ENCODE data around the gene FCRLB. TPM values are rescaled to one million over a fixed set of nuclear protein-coding genes. Genes with fewer than 3 reads are reported as not detected.
"Not testable (repeated sequence)": the region's sequence is repeated elsewhere in the genome, so short reads cannot be mapped to it uniquely, and the experiment has no call there.

FCRLB gene
- 0.45 and 0.82 TPM in 2 replicates for total RNA-seq (ENCODE audit: low replicate concordance)
- long read RNA-seq, partial matches to known transcripts: 0 of 2 reads
- long read RNA-seq, other reads (novel, unspliced or antisense): 1 of 2 reads

DNA sequence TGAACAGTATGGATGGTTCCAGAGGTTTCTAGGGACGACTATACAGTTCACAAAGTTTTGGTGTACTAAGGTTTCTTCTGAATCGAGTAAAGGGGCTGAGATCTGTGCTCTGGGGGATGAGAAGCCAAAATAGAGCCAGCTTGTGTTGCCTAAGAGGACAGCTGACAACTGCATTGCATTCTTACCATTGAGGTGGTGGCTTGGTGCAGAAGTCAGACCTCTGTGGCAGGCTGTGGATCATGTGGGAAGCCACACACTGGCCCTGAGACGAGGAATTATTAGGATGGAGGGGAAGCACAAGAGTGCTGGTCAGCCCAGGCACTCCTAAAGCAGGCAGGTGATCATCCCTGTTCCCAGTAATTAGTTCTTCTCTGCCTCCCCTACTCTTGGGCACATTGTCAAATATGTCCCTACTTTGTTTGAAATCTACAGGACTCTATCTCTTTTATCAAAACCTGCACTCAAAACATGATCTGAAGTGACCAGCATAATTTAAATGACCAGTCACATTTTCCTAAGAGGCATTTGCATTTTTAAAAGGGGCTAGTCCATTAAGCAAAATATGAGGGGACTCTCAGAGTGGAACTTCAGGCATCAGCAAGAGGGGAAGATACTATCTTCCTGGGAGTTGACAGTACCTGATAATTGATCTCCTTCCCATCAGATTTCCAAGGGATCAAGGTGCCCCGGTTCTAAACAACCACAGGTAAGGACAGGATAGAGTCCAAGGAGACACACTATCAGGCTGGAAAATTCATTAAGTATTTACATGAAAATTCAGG is at the start of gene FCRLB:
FCRLB (plus strand) TSS at position 589 of the 782 bp plus-strand sequence. CDS start 1,129 bp downstream, outside the sequence.
- Mint-ChIP-seq H3K27me3 (peaks cover 72% of the 10 kb centered on the region), H3K4me1 (ENCODE audit: unreplicated experiment) (peaks cover 6% of the 10 kb centered on the region), H3K36me3 (no peaks in the 10 kb centered on the region), H3K9me3 (no peaks in the 10 kb centered on the region), H3K27ac (no peak within 1 kb of the TSS), H3K4me3 (no peak within 1 kb of the TSS)
- no peak for TF ChIP-seq CTCF (conservative IDR thresholded peaks at IDR 0.05)
- DNase-seq (ENCODE audit: extremely low spot score, unreplicated experiment): no peak

DNA sequence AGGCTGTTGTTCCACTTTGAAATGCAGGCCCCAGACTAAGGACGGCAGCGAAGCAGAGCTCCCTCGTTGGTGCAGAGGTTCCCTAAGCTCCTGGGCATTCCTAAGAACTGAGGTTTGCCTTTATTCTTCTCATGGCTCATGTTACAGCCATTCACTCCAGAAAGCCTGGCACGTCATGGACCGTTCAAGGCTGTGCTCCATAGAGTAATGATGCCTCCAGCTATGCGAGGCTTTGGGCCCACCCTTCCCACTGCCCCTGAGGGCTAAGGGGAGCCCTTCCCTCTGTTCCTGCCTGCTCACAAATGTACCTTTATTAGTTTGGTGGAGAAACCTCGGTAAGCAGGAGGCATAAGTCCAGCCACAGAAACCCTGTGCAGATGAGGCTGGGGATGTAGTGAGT is 47.9 kb upstream of the FCRLB start:
- H3K4me1 Mint-ChIP-seq (ENCODE audit: unreplicated experiment); H3K27me3 Mint-ChIP-seq; DNase-seq (ENCODE audit: extremely low spot score, unreplicated experiment); H3K36me3 Mint-ChIP-seq; H3K27ac Mint-ChIP-seq; H3K9me3 Mint-ChIP-seq; H3K4me3 Mint-ChIP-seq: not testable (repeated sequence)

DNA sequence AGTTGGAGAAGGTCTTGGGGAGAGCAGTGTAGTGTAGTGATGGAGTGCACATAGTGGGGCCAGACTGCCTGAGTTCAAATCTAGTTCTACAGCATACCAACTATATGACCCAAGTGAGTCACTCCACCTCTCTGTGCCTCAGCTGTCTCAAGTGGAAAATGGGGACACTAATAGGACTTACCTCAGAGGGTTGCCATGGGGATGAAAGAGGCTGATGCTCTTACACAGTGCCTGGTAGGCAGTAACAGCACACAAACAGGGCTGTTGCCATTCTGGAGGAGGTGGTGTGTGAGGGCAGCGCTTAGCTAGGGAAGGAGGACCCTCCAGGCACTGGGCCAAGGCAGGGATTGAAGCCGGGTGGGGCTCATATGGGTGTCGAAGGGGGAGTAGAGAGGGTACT is 46.9 kb upstream of the FCRLB start:
- not testable (repeated sequence) for H3K4me1 Mint-ChIP-seq (ENCODE audit: unreplicated experiment); H3K27me3 Mint-ChIP-seq; H3K9me3 Mint-ChIP-seq; H3K36me3 Mint-ChIP-seq; H3K27ac Mint-ChIP-seq; H3K4me3 Mint-ChIP-seq; DNase-seq (ENCODE audit: extremely low spot score, unreplicated experiment)

DNA sequence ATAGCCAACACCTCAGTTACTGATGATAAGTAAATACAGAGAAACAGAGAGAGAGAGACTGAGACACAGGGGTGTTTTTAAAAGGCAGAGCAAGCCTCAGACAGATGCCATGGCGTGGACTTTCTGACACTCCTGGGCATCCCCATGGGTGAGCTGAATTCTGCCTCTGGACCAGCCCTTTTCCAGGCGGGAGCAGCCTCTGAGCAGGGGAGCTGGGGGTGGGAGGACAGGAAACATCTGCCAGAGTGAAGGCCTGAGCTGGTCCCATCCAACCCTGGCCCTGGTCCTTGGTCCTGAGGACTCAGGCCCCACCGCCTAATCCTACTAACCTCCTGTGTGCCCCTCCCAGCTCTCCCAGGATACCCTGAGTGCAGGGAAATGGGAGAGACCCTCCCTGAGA is 46.4 kb upstream of the FCRLB start:
- H3K27me3 Mint-ChIP-seq; H3K4me1 Mint-ChIP-seq (ENCODE audit: unreplicated experiment); DNase-seq (ENCODE audit: extremely low spot score, unreplicated experiment); H3K36me3 Mint-ChIP-seq; H3K27ac Mint-ChIP-seq; H3K4me3 Mint-ChIP-seq; H3K9me3 Mint-ChIP-seq: not testable (repeated sequence)

DNA sequence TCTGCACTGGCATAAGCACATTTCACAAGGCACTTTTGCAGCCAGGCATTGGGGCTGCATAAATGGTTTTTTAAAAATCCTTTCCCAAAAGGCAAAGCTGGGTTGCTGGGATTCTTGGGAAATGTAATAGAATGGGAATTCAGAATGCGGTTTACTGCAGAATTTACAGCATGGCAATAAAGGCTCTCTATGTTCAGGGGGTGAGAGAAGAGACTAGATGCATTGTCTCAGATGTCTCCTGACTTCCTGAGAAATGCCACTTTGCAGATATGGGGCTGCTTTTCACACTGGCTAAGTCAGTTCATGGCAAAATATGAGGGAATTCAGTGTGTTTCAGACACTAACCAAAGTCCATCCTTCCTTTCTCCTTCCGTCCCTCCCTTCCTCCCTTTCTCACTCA is 44.9 kb upstream of the FCRLB start:
- no peak for TF ChIP-seq CTCF (conservative IDR thresholded peaks at IDR 0.05)
- DNase-seq (ENCODE audit: extremely low spot score, unreplicated experiment): no peak
- Mint-ChIP-seq H3K9me3 (no peaks in the 10 kb centered on the region), H3K36me3 (no peaks in the 10 kb centered on the region), H3K4me1 (ENCODE audit: unreplicated experiment) (no peaks in the 10 kb centered on the region), H3K4me3 (no peak overlapping the region), H3K27ac (no peak overlapping the region), H3K27me3 (peaks cover 9% of the 10 kb centered on the region)

DNA sequence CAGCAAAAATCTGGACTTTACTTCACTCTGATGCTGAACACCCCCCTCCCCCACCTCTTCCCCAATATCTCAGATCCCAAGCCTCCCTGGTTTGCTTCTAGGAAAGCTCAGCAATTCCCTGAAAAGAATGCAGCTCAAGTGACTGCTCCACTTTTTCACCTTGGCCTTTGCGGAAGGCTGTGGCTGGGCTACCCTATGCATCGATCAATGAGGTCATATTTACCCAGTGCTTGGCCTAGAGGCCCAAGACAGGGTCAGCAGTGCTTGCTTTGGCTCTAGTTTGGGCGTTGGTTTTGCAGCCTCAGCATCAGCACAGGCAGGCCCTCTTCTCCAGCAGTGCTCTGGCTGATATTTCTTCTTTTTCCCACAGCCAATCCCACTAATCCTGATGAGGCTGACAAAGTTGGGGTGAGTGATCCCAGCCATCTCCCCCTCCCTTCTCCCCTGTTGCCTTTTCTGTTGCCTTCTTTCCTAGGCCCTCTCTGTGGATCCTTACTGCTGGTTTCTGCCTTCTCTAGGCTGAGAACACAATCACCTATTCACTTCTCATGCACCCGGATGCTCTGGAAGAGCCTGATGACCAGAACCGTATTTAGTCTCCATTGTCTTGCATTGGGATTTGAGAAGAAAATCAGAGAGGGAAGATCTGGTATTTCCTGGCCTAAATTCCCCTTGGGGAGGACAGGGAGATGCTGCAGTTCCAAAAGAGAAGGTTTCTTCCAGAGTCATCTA is 44.2 kb upstream of the FCRLB start:
- Mint-ChIP-seq H3K27me3 (peaks cover 14% of the 10 kb centered on the region), H3K9me3 (no peaks in the 10 kb centered on the region), H3K36me3 (no peaks in the 10 kb centered on the region), H3K4me1 (ENCODE audit: unreplicated experiment) (no peaks in the 10 kb centered on the region), H3K27ac (no peak overlapping the region), H3K4me3 (no peak overlapping the region)
- no peak for DNase-seq (ENCODE audit: extremely low spot score, unreplicated experiment)
- no peak for TF ChIP-seq CTCF (conservative IDR thresholded peaks at IDR 0.05)

DNA sequence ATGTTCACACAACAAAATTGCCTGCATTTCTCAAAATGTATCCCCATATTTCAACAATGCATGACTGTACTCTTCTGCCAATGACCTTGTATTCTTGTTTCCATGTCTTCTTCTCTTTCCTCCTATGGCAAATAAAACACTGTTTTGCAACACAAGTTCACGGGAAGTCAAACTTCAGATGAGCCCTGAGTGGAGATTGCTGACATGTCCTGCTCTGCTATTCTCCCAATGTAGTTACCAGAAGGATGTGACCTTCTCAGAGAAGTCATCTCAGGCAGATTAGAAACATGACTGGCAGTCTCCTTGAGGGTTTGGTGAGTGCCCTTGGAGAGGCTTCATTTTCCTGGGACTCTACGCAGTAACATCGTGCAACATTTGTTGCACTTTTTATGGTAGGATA is 42.8 kb upstream of the FCRLB start:
- no peaks in the 10 kb centered on the region for H3K4me1 Mint-ChIP-seq (ENCODE audit: unreplicated experiment)
- H3K9me3 Mint-ChIP-seq: no peaks in the 10 kb centered on the region
- no peak overlapping the region for H3K27ac Mint-ChIP-seq
- no peak for DNase-seq (ENCODE audit: extremely low spot score, unreplicated experiment)
- no peaks in the 10 kb centered on the region for H3K36me3 Mint-ChIP-seq
- no peak overlapping the region for H3K4me3 Mint-ChIP-seq
- TF ChIP-seq CTCF (conservative IDR thresholded peaks at IDR 0.05): no peak
- peaks cover 23% of the 10 kb centered on the region for H3K27me3 Mint-ChIP-seq

Measured in type B pancreatic cell (in vitro differentiated cells).